Stimulated activated CD4-positive, alpha-beta T cell treated with anti-CD3 and anti-CD28 coated beads, Interleukin-4, amount 100 ng/mL, for 4 hours (primary cell): Measurements from ENCODE around the gene CREBBP.
"Not testable (repeated sequence)": the region's sequence is repeated elsewhere in the genome, so short reads cannot be mapped to it uniquely, and the experiment has no call there.

Experiments used
- DNase-seq, 2 experiments: peaks; one replicate each; pipeline ENCODE4 v3.0.0-alpha.2; 2020

Gene CREBBP

GRCh38 chr16:3880623-3881498, at the start of gene CREBBP:
CREBBP (minus strand) TSS chr16:3880713; CDS start chr16:3879916, 797 bp downstream.
- DNase-seq = peak; percentile 82 to 89

- not testable (repeated sequence) for DNase-seq
Observed at GRCh38 chr16:3927147-3927546, 46.6 kb upstream of the CREBBP start.

- DNase-seq = no peak
Observed at GRCh38 chr16:3924763-3925162, 44.2 kb upstream of the CREBBP start.

GRCh38 chr16:3922241-3922640, 41.7 kb upstream of the CREBBP start:
- no peak for DNase-seq

- no peak for DNase-seq
Observed at GRCh38 chr16:3920206-3920605, 39.7 kb upstream of the CREBBP start.

- DNase-seq = no peak
Observed at GRCh38 chr16:3919413-3919812, 38.9 kb upstream of the CREBBP start.

- DNase-seq = no peak
Observed at GRCh38 chr16:3915426-3916260, 35.1 kb upstream of the CREBBP start.

GRCh38 chr16:3912897-3913296, 32.4 kb upstream of the CREBBP start:
- DNase-seq = no peak

- no peak for DNase-seq
Observed at GRCh38 chr16:3912373-3912772, 31.9 kb upstream of the CREBBP start.

GRCh38 chr16:3911741-3912140, 31.2 kb upstream of the CREBBP start:
- DNase-seq = not testable (repeated sequence)

- DNase-seq = no peak
Observed at GRCh38 chr16:3909791-3910583, 29.5 kb upstream of the CREBBP start.

- no peak for DNase-seq
Observed at GRCh38 chr16:3908951-3909437, 28.5 kb upstream of the CREBBP start.

GRCh38 chr16:3907586-3907985, 27.1 kb upstream of the CREBBP start:
- no peak for DNase-seq

GRCh38 chr16:3906363-3906762, 25.9 kb upstream of the CREBBP start:
- DNase-seq = no peak

GRCh38 chr16:3904875-3905274, 24.4 kb upstream of the CREBBP start:
- DNase-seq = no peak

- DNase-seq = no peak
Observed at GRCh38 chr16:3890091-3890490, 9.6 kb upstream of the CREBBP start.

- DNase-seq = no peak
Observed at GRCh38 chr16:3889059-3889458, 8.5 kb upstream of the CREBBP start.

GRCh38 chr16:3885999-3886398, 5.5 kb upstream of the CREBBP start:
- not testable (repeated sequence) for DNase-seq

- DNase-seq = no peak
Observed at GRCh38 chr16:3884398-3884797, 3.9 kb upstream of the CREBBP start.

GRCh38 chr16:3882531-3882930, 2.0 kb upstream of the CREBBP start:
- DNase-seq = no peak

GRCh38 chr16:3881499-3881990, 1.0 kb upstream of the CREBBP start:
- DNase-seq = peak in 1 of 2 experiments; percentile 22

GRCh38 chr16:3879887-3880564, 487 bp downstream of the CREBBP start:
- DNase-seq = peak; percentile 65 to 71
